Smooth muscle cell of the pulmonary artery (primary cell): ENCODE data around the gene CYP27B1. TPM values are rescaled to one million over a fixed set of nuclear protein-coding genes. Genes with fewer than 3 reads are reported as not detected.

ENCODE experiments used
- total RNA-seq: library from RNA; depleted of rRNA; stranded (reverse); fragments of >200 nt; gene quantifications from 2 replicates; pipeline ENCODE4 v1.2.3, GENCODE V29; 2014

Gene CYP27B1
- 0.20 and 0.79 TPM in 2 replicates for total RNA-seq

GRCh38 chr12:57766464-57767304 is at the start of gene CYP27B1:
TSS of gene CYP27B1 (minus strand) at chr12:57767078. CDS start at chr12:57767041, 37 bp downstream.

GRCh38 chr12:57782608-57783465 is 16.0 kb upstream of the CYP27B1 start, which contains the start of gene TSFM:
TSS of gene TSFM (plus strand) at chr12:57782787. CDS start at chr12:57782802, 15 bp downstream.

GRCh38 chr12:57772429-57773322 is 5.8 kb upstream of the CYP27B1 start, which contains the start of gene EEF1AKMT3:
TSS of gene EEF1AKMT3 (plus strand) at chr12:57772614. CDS start at chr12:57772725, 111 bp downstream.

GRCh38 chr12:57771873-57772428 is 5.1 kb upstream of the CYP27B1 start, which contains the start of gene METTL1:
TSS of gene METTL1 (minus strand) at chr12:57772105. CDS start at chr12:57772083, 22 bp downstream.

GRCh38 chr12:57754411-57755193 is 12.3 kb downstream of the CYP27B1 start, which contains the start of gene MARCHF9:
TSS of gene MARCHF9 (plus strand) at chr12:57755103. CDS start at chr12:57755529, 426 bp downstream.

GRCh38 chr12:57751788-57752667 is 14.8 kb downstream of the CYP27B1 start, which contains the start of gene CDK4:
TSS of gene CDK4 (minus strand) at chr12:57752310. CDS start at chr12:57751717, 593 bp downstream.

GRCh38 chr12:57744777-57745484 is 21.9 kb downstream of the CYP27B1 start, which contains the start of gene TSPAN31:
TSS of gene TSPAN31 (plus strand) at chr12:57745039. CDS start at chr12:57745155, 116 bp downstream.

GRCh38 chr12:57738661-57739237 is 28.1 kb downstream of the CYP27B1 start, which contains the start of gene AGAP2:
TSS of gene AGAP2 (minus strand) at chr12:57738742. CDS start at chr12:57738246, 496 bp downstream.

Other genes with a start within 250 kb of the CYP27B1 start
- 42.5 and 66.2 TPM in 2 replicates for gene DDIT3, start 246.6 kb downstream of the CYP27B1 start, total RNA-seq
- gene MBD6, start 244.3 kb downstream of the CYP27B1 start, total RNA-seq = 8.2 and 15.3 TPM in 2 replicates
- 99.9 and 100.0 TPM in 2 replicates for gene DCTN2, start 219.9 kb downstream of the CYP27B1 start, total RNA-seq
- gene KIF5A, start 217.0 kb downstream of the CYP27B1 start, total RNA-seq = 0.98 and 2.1 TPM in 2 replicates
- gene PIP4K2C, start 175.9 kb downstream of the CYP27B1 start, total RNA-seq = 22.9 and 28.2 TPM in 2 replicates
- gene DTX3, start 162.3 kb downstream of the CYP27B1 start, total RNA-seq = 15.6 and 24.3 TPM in 2 replicates
- 31.5 and 31.7 TPM in 2 replicates for gene ARHGEF25, start 155.6 kb downstream of the CYP27B1 start, total RNA-seq
- gene B4GALNT1, start 133.9 kb downstream of the CYP27B1 start, total RNA-seq = 6.4 and 14.5 TPM in 2 replicates
- 330 and 353 TPM in 2 replicates for gene OS9, start 72.9 kb downstream of the CYP27B1 start, total RNA-seq
- gene AGAP2, start 28.3 kb downstream of the CYP27B1 start, total RNA-seq = 0.17 and 0.20 TPM in 2 replicates
- gene TSPAN31, start 22.0 kb downstream of the CYP27B1 start, total RNA-seq = 51.1 and 81.8 TPM in 2 replicates
- gene CDK4, start 14.8 kb downstream of the CYP27B1 start, total RNA-seq = 152 and 184 TPM in 2 replicates
- gene MARCHF9, start 12.0 kb downstream of the CYP27B1 start, total RNA-seq = 4.2 and 6.2 TPM in 2 replicates
- gene METTL1, start 5.0 kb upstream of the CYP27B1 start, total RNA-seq = 6.2 and 13.6 TPM in 2 replicates
- 6.1 and 10.7 TPM in 2 replicates for gene EEF1AKMT3, start 5.5 kb upstream of the CYP27B1 start, total RNA-seq
- gene TSFM, start 15.7 kb upstream of the CYP27B1 start, total RNA-seq = 16.0 and 17.1 TPM in 2 replicates
- 4.0 and 4.2 TPM in 2 replicates for gene AVIL, start 51.7 kb upstream of the CYP27B1 start, total RNA-seq
- 81.6 and 108 TPM in 2 replicates for gene CTDSP2, start 79.7 kb upstream of the CYP27B1 start, total RNA-seq
- gene ATP23, start 174.5 kb upstream of the CYP27B1 start, total RNA-seq = 2.8 and 9.8 TPM in 2 replicates